Left ventricle myocardium inferior (tissue), 1 donor: ENCODE results near the gene CALN1. TPM values are rescaled to one million over a fixed set of nuclear protein-coding genes. Genes with fewer than 3 reads are reported as not detected.

Source experiments
- DNase-seq: peaks from one replicate; pipeline ENCODE4 v3.0.0-alpha.2; 2020
- H3K27ac ChIP-seq: fragments of 200-600 bp; replicated peaks from 2 replicates; pipeline ENCODE4 v1.8.0; 2021
- H3K27me3 ChIP-seq: fragments of 200-600 bp; 2 replicates; pipeline ENCODE4 v1.8.0; 2021; ENCODE audit warnings: low read depth
- H3K36me3 ChIP-seq: fragments of 200-600 bp; 2 replicates; pipeline ENCODE4 v1.8.0; 2021
- H3K4me1 ChIP-seq: fragments of 200-600 bp; 2 replicates; pipeline ENCODE4 v1.8.0; 2021
- H3K4me3 ChIP-seq: fragments of 200-600 bp; 2 replicates; pipeline ENCODE4 v1.8.0; 2021; ENCODE audit warnings: mild to moderate bottlenecking, moderate library complexity
- H3K9me3 ChIP-seq: fragments of 200-600 bp; replicated peaks from 2 replicates; pipeline ENCODE4 v1.8.0; 2021
- CTCF ChIP-seq: fragments of 200-600 bp; IDR thresholded peaks from 2 replicates; pipeline ENCODE4 v1.8.0; 2021; ENCODE audit warnings: antibody characterized with exemption, mild to moderate bottlenecking, borderline replicate concordance
- intact Hi-C: fragments of 100-400 bp; cut with micrococcal nuclease; formaldehyde crosslinking; loops from one replicate; pipeline ENCODE4 v1.11.0; 2022
- total RNA-seq: library from RNA; stranded (reverse); fragmentation: NEBNext Ultra II Directional; extraction: Animal tissue kit (Norgen Biotek cat#: 25700); gene quantifications from one replicate; pipeline ENCODE4 v1.2.1, GENCODE V29; 2021
- donor health status: DM: no; HTN: yes; CAD: no; lungs with severe emphysema.

The CALN1 gene
- total RNA-seq, 1 donor from 2014 or later = not detected

- Histone ChIP-seq H3K9me3 (no peaks in the 10 kb centered on the region), H3K36me3 (no peaks in the 10 kb centered on the region), H3K4me3 (no peak overlapping the region), H3K27ac (no peak overlapping the region), H3K4me1 (no peaks in the 10 kb centered on the region), H3K27me3 (peaks cover 7% of the 10 kb centered on the region)
- no peak for DNase-seq
- intact Hi-C loops = no loop called here
- no peak for TF ChIP-seq CTCF
Measured at GRCh38 chr7:72098807-72099580, 313.1 kb downstream of the CALN1 start.

- no peak for DNase-seq
- intact Hi-C loops = no loop called here
Measured at GRCh38 chr7:72097226-72097625, 314.9 kb downstream of the CALN1 start.

GRCh38 chr7:72092769-72093168, 319.4 kb downstream of the CALN1 start:
- intact Hi-C loops = no loop called here
- TF ChIP-seq CTCF = no peak

More at GRCh38 chr7:72097226-72097625, 314.9 kb downstream of the CALN1 start:
- H3K4me3 ChIP-seq = no peak overlapping the region
- peaks cover 7% of the 10 kb centered on the region for H3K27me3 ChIP-seq
- no peak for TF ChIP-seq CTCF
- no peaks in the 10 kb centered on the region for H3K4me1 ChIP-seq
- H3K9me3 ChIP-seq = peaks cover 3% of the 10 kb centered on the region
- H3K27ac ChIP-seq = no peak overlapping the region
- no peaks in the 10 kb centered on the region for H3K36me3 ChIP-seq

GRCh38 chr7:72087926-72088325, 324.2 kb downstream of the CALN1 start:
- Histone ChIP-seq H3K36me3 (no peaks in the 10 kb centered on the region), H3K9me3 (peaks cover 11% of the 10 kb centered on the region), H3K4me1 (no peaks in the 10 kb centered on the region), H3K4me3 (no peak overlapping the region), H3K27ac (no peak overlapping the region), H3K27me3 (no peaks in the 10 kb centered on the region)
- no peak for DNase-seq
- intact Hi-C loops = no loop called here
- no peak for TF ChIP-seq CTCF

More at GRCh38 chr7:72092769-72093168, 319.4 kb downstream of the CALN1 start:
- no peaks in the 10 kb centered on the region for H3K4me1 ChIP-seq
- no peaks in the 10 kb centered on the region for H3K36me3 ChIP-seq
- no peak overlapping the region for H3K4me3 ChIP-seq
- DNase-seq = no peak
- H3K9me3 ChIP-seq = peaks cover 12% of the 10 kb centered on the region
- H3K27ac ChIP-seq = no peak overlapping the region
- H3K27me3 ChIP-seq = peaks cover 1% of the 10 kb centered on the region

- TF ChIP-seq CTCF = no peak
- no peak for DNase-seq
- H3K27me3 ChIP-seq = no peaks in the 10 kb centered on the region
- H3K4me3 ChIP-seq = no peak overlapping the region
- H3K9me3 ChIP-seq = no peaks in the 10 kb centered on the region
- H3K27ac ChIP-seq = no peak overlapping the region
- intact Hi-C loops = no loop called here
- no peaks in the 10 kb centered on the region for H3K36me3 ChIP-seq
- H3K4me1 ChIP-seq = no peaks in the 10 kb centered on the region
Measured at GRCh38 chr7:72080865-72081510, 331.1 kb downstream of the CALN1 start.
